ENCODE measurements around the gene PROZ.

The PROZ gene

GRCh38 chr13:113116871-113117271 is 41.6 kb upstream of the PROZ start:
- no peak for TF ChIP-seq CTCF (IDR thresholded peaks at IDR 0.05; ENCODE audit: extremely low read depth, insufficient read depth, missing control alignments)
- DNase-seq (ENCODE audit: low spot score) = no peak
- in situ Hi-C loops (cut with MboI; ENCODE audit: low pct_unique_long_range_greater_than_20kb, low sequenced_read_pairs, unreplicated experiment) = no loop called here

GRCh38 chr13:113117335-113117872 is 41.0 kb upstream of the PROZ start:
- in situ Hi-C loops (cut with MboI; ENCODE audit: low pct_unique_long_range_greater_than_20kb, low sequenced_read_pairs, unreplicated experiment) = no loop called here
- TF ChIP-seq CTCF (IDR thresholded peaks at IDR 0.05; ENCODE audit: extremely low read depth, insufficient read depth, missing control alignments) = no peak
- no peak for DNase-seq (ENCODE audit: low spot score)

DNA sequence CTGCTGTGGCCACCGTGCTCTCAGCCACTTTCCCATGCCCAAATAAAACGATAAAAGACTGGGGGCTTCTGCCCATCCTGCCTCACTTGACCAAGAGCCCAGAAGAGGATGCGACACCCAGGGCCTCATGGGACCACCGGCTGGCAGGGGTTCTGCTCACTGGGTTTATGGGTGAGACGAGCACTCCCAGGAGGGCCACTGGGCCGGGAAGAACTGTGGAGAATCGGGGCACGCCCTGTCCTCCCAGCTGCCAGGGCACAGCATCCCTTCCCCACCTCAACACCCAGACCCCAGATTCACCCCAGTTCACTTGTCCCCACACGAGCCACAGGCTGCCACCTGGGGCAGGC is 40.6 kb upstream of the PROZ start:
- no peak for TF ChIP-seq CTCF (IDR thresholded peaks at IDR 0.05; ENCODE audit: extremely low read depth, insufficient read depth, missing control alignments)
- in situ Hi-C loops (cut with MboI; ENCODE audit: low pct_unique_long_range_greater_than_20kb, low sequenced_read_pairs, unreplicated experiment) = no loop called here
- DNase-seq (ENCODE audit: low spot score) = no peak

DNA sequence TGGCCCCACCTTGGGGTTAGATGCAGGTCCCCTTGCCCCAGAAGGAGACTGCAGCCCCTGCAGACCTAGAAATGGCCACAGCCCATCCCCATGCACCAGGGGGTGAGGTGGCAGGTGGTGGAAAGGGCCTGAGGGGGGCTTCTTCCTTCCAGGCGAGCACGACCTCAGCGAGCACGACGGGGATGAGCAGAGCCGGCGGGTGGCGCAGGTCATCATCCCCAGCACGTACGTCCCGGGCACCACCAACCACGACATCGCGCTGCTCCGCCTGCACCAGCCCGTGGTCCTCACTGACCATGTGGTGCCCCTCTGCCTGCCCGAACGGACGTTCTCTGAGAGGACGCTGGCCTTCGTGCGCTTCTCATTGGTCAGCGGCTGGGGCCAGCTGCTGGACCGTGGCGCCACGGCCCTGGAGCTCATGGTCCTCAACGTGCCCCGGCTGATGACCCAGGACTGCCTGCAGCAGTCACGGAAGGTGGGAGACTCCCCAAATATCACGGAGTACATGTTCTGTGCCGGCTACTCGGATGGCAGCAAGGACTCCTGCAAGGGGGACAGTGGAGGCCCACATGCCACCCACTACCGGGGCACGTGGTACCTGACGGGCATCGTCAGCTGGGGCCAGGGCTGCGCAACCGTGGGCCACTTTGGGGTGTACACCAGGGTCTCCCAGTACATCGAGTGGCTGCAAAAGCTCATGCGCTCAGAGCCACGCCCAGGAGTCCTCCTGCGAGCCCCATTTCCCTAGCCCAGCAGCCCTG is 40.0 kb upstream of the PROZ start:
- in situ Hi-C loops (cut with MboI; ENCODE audit: low pct_unique_long_range_greater_than_20kb, low sequenced_read_pairs, unreplicated experiment) = no loop called here
- no peak for TF ChIP-seq CTCF (IDR thresholded peaks at IDR 0.05; ENCODE audit: extremely low read depth, insufficient read depth, missing control alignments)
- no peak for DNase-seq (ENCODE audit: low spot score)

- in situ Hi-C loops (cut with MboI; ENCODE audit: low pct_unique_long_range_greater_than_20kb, low sequenced_read_pairs, unreplicated experiment) = no loop called here
- TF ChIP-seq CTCF (IDR thresholded peaks at IDR 0.05; ENCODE audit: extremely low read depth, insufficient read depth, missing control alignments) = no peak
- DNase-seq (ENCODE audit: low spot score) = no peak
These were observed 39.2 kb upstream of the PROZ start for GRCh38 chr13:113119166-113119821.

DNA sequence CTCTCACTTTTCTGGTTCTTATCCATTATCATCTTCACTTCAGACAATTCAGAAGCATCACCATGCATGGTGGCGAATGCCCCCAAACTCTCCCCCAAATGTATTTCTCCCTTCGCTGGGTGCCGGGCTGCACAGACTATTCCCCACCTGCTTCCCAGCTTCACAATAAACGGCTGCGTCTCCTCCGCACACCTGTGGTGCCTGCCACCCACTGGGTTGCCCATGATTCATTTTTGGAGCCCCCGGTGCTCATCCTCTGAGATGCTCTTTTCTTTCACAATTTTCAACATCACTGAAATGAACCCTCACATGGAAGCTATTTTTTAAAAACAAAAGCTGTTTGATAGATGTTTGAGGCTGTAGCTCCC is 38.6 kb upstream of the PROZ start:
- in situ Hi-C loops (cut with MboI; ENCODE audit: low pct_unique_long_range_greater_than_20kb, low sequenced_read_pairs, unreplicated experiment) = no loop called here
- no peak for TF ChIP-seq CTCF (IDR thresholded peaks at IDR 0.05; ENCODE audit: extremely low read depth, insufficient read depth, missing control alignments)
- DNase-seq (ENCODE audit: low spot score) = no peak
